ENCODE results near the gene L3MBTL2.

GRCh38 chr22:41175546-41175945 is 29.6 kb upstream of the L3MBTL2 start:
- TF ChIP-seq REST (IDR thresholded peaks at IDR 0.05; ENCODE audit: low read depth, low read length) (no peak), ESRRA (IDR thresholded peaks at IDR 0.05; ENCODE audit: low read length) (no peak), IRF3 (IDR thresholded peaks at IDR 0.05) (no peak), POLR2A (IDR thresholded peaks at IDR 0.05; ENCODE audit: low read depth, low read length) (no peak), RAD21 (IDR thresholded peaks at IDR 0.05; ENCODE audit: insufficient read depth, low read depth, low read length) (no peak), POLR2AphosphoS2 (IDR thresholded peaks at IDR 0.05; ENCODE audit: low read depth, low read length) (no peak), NFYA (IDR thresholded peaks at IDR 0.05; ENCODE audit: borderline replicate concordance, low read depth, low read length) (no peak), NFXL1 (IDR thresholded peaks at IDR 0.05; ENCODE audit: borderline replicate concordance) (no peak), EP300 (IDR thresholded peaks at IDR 0.05; ENCODE audit: borderline replicate concordance in 1 of 2, control insufficient read depth in 1 of 2, low read depth in 2 of 2, low read length in 2 of 2) (no peak)

Data from GM12878 (cell line).